Epithelial cell of prostate (primary cell): Measurements from ENCODE around the gene PLCB4.
"Not testable (repeated sequence)": the region's sequence is repeated elsewhere in the genome, so short reads cannot be mapped to it uniquely, and the experiment has no call there.

Experiments
- DNase-seq: peaks from one replicate; pipeline ENCODE4 v3.0.0-alpha.2; 2011; ENCODE audit warnings: low read depth, low spot score
- H3K27ac ChIP-seq: fragments of 450-650 bp; 2 replicates; pipeline ENCODE4 v1.5.1; 2017; ENCODE audit warnings: mild to moderate bottlenecking

The PLCB4 gene

DNA sequence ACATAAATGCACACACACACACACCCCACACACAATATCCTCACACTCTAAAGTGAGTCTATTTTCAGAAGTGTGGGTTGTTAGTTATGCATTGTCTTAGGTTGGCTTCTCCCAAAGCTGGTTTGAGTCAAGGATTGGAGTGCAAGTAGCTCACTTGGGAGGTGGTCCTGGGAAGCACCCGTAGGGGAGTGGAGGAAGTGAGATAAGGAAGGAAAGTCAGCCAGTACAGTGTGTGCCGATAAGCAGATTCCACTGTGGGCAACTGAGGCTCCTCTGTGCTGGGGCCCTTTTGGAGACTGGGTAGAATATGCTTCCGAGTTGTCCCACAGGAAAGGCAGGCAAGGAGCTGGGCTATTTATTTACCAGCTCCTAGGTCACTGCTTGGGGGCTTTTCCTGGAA lies 67.2 kb downstream of the PLCB4 start:
- H3K27ac ChIP-seq, result no peak overlapping the region
- no peak for DNase-seq

DNA sequence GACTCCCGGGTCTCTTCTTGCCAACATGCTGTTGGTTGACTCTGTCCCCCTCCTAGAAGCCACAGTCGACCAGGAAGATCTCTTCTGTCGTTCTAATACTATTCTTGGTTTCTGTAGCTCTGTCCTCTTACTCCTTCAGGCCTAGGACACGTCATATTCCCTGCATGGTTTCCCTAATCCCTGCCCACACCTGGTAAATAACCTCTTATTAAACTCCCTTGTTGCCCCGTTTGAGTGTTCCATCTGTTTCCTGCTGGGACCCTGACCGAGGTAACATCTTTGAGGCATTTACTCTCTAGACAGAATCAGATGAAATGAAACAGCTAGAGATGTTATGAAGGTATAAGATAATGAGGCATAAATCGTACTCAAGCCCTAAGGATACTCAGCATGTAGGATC lies 68.1 kb downstream of the PLCB4 start:
- no peak for DNase-seq
- no peak overlapping the region for H3K27ac ChIP-seq

DNA sequence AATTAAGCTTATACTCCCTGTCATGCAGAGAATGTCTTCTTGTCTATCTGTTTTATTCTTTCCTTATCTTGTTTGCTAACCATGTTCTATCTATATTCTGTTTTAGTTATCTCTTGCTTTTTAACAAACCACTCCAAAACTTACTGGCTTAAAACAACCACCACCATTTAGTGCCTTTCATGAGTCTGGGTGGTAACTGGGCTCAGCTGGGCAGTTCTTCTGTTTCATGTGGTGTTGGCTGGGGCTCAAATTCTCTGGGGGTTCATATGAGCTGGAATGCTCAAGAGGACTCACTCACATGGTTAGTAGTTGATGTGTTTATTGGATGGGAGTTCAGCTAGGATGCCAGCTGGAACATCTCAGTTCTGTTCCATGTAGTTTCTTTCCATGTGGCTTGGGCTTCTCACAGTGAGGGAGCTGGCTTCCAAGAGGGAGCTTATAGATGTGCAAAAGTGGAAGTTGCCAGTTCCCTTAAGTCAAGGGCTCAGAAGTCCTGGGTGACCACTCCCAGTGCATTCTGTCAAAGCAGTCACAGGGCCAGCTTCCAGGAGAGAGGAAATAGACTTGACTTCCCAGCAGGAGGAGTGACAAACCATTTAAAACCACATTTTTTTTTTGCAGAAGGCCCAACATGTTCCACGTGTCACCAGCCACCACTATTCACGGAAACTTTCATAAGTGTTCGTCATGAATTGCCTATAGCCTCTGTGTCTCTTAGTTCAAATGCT lies 70.4 kb downstream of the PLCB4 start:
- DNase-seq, result no peak
- no peak overlapping the region for H3K27ac ChIP-seq

DNA sequence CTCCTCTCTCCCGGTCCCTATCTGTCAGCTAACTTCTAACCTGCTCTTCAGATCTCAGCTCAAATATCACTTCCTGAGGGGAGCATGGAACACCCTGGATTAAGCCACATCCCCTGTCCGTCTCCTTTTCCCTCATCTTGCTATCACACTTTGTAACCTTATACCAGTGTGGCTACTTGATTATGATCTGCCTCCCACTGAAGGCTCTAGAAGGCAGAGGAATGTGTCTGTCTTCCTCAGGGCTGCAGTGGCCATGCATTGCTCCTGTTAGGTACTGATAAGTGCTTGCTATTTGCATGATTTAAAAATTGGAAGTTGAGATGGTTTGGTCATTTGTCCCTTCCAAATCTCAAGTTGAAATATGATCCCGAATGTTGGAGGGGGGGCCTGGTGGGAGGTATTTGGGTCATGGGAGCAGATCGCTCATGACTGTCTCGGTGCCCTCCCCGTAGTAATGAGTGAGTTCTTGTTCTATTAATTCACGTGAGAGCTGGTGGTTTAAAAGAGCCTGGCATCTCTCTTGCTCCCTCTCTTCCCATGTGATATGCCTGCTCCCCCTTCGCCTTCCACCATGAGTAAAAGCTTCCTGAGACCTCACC lies 71.4 kb downstream of the PLCB4 start:
- no peak for DNase-seq
- H3K27ac ChIP-seq, result no peak overlapping the region

DNA sequence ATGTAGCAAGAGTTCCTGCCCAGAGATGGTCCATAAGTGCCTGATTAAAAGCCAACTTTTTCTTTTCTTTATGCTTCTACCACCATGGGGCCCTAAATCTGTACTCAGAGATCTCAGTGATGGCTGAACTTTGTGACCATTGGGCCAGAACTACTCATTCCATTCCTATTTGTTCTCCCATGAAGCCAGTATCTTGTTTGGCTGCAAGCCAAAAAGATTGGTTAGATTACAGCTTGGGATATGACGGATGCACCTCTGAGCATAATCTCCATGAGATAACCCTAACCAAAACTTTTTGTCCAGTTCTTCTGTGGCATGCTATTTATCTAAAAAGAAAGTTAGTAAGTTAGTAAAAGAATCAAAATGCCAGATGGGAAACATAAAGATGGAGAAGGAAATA lies 72.2 kb downstream of the PLCB4 start:
- no peak for DNase-seq
- no peak overlapping the region for H3K27ac ChIP-seq

DNA sequence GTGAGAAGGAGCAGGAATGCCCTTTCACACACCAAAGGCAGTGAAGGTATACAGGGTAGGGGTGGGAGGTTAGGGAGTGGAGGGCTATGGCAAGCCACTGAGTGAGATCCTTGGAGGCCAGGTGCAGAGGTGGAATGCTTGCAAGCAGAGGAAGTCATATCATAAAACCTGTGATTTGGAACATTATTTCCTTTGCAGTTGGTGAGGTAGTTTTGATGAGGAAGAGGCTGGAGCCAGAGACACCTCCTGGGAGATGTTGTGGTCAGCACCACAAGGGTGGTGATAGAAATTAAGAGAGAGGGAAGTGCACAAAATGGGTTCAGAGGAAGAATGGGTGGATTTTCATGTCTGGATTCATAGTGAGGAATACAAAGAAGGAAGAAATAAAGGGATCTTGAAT lies 73.0 kb downstream of the PLCB4 start:
- H3K27ac ChIP-seq, result no peak overlapping the region
- no peak for DNase-seq

DNA sequence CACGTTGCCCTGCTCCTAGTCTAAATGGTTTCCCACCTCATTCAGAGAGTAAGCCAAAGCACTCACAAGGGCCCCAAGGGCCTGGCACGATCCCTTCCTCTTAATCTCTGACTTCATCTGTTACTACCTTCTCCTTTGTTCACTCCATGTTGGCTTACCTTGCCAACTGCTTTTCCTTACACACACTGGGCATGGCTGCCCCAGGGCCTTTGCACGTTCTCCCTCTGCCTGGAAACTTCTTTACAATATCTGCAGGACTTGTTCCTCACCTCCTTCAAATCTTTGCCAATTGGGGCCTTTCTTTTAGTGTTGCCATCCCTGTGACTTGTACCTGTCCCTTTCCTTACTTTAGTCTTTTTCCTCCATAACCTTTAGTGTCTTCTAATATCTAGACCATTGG lies 73.9 kb downstream of the PLCB4 start:
- DNase-seq, result no peak
- no peak overlapping the region for H3K27ac ChIP-seq

DNA sequence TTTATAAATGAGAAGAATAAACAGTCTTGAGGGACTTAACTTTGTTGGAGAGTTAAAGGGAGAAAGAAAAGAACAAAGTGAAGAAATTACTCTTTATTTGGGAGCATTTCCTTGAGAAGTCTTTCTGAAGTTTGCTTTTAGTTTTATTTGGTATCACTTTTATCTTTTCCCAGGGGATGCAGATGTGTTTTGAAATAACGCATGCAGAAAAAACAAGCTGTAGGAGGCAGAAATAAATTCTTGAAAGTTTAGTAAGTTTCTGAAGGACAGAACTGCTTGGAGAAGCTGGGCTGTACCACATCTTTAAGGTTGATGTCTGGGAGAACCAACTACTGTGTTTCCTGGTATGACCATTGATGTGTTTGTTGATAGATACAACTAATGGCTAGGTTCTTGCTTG lies 75.0 kb downstream of the PLCB4 start:
- no peak for DNase-seq
- no peak overlapping the region for H3K27ac ChIP-seq

DNA sequence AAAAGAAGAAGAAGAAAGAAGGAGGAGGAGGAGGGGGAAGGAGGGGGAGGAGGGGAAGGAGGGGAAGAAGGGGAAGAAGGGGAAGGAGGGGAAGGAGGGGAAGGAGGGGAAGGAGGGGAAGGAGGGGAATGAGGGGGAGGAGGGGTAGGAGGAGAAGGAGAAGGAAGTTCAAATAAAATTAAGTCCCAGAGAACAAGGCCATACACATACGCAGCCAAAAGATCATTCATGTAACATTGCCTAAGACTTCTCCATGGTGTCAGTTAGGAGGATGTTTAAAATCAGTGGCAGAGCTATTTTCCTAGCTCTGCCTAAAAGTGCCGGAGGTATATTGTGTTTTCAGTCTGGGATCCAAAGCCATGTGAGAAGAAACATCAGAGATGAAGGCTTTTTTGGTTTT lies 75.8 kb downstream of the PLCB4 start:
- no peak for DNase-seq
- H3K27ac ChIP-seq, result no peak overlapping the region

DNA sequence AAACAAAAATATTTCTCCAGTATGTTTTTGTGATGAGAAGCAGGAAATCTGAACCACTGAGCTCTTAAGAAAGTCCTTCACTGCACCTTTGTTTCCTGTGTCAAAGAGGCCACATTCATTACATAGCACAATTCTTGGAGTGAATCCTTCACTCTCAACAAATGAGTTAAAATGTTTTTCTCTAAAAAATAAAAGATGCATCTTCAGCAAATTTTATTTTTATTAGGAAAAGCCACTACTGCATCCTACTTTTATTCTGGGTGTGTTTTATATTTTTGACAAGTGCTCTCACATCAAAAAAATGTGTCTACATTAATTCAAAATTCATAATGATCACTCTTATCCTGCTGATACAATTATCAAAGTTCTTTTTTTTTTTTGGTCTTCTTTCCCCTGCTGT lies 76.3 kb downstream of the PLCB4 start:
- H3K27ac ChIP-seq, result no peak overlapping the region
- DNase-seq, result no peak

DNA sequence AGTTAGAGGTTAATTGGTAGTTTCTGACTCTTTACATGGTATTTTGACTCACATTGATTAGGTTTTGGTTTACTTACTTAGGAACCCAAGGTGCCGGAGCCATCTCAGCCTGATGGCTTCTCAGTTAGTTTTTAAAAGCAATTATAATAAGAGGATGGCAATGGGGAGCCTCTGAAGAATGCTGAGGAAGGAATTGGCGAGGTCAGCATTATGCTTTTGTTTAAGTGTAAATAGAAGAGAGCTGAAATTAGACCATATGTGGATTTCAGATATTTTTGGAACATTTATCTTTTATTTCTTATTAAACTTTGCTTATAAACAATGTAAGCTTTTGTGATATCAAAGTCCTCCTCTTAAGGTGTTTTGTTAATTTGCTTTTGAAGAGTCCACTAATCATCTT lies 77.8 kb downstream of the PLCB4 start:
- no peak overlapping the region for H3K27ac ChIP-seq
- DNase-seq, result no peak

DNA sequence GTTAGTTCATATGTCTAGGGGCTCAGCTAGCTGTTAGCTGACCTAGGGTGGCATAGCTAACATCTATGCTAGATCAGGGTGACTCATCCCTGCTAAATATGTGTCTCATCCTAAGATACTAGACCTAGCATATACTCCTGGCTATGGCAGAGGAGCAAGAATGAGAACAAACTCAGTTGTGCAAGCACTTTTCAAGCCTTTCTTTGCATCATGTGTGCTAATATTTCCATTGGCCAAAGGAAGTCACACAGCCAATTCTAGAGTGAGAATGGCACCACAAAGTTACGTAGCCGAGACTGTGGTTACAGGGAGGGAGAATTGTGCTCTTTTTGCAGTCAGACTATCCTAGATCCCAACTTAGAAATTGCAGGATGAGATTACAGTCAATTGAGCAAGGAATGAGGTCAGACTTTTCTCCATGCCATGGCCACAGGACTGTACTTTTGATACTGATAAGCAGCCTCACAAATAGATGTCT lies 78.7 kb downstream of the PLCB4 start:
- H3K27ac ChIP-seq, result no peak overlapping the region
- peak; percentile 8 for DNase-seq

DNA sequence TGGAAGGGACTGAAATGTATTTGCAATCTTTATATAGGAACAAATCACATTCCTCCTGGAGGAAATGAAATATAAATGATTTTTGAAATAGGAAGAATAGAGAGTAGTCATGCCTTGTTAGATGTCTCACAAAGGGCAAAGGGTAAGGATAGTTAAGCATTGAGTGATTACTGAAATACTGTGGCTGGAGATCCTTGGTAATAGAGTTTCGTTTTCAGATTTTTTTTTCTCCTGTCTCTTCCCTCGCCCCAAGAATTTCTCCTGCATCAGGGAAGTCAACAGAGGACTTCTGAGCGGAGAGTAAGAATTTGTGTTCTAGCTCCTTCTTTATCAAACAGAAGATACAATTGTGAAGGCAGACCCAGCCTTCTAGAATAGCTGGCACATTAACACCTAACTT lies 79.4 kb downstream of the PLCB4 start:
- no peak for DNase-seq
- H3K27ac ChIP-seq, result no peak overlapping the region

DNA sequence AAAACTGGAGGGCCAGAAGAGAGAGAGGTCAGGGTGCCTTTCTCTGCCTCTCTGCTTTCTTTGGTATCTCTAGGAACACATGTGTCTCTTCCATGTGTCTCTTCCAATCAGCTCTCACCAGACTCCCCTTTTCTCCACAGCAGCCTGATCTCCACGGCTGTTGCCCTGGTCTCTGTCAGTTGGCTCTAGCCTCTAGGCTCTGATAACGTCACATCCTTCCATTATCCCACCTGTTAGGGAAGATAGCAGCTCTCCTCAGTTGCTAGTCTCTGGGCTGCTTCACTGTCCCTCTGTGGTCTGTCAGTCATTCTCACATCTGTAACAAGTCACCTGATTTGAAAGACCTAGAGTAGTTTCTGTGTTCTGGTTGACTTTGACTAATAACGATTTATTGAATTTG lies 80.2 kb downstream of the PLCB4 start:
- no peak overlapping the region for H3K27ac ChIP-seq
- DNase-seq, result no peak

DNA sequence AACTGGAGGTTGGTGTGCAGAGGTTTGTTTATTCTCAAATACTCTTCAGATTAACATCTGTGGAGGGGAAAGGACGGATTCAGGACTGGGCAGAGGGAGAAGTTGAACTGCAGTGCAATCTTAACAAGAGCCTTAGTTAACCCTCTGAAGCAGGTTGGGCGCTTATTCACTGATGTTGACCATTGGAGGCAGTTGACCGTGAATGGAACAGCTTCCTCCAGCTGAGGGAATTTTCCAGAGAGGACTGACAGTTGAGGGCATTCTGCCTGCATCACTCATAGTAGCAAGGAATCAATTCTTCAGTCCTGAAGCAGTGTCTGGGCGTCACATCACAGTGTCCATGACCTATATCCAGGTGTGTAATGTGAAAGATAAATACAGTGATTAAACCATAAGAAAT lies 80.9 kb downstream of the PLCB4 start:
- DNase-seq, result no peak
- H3K27ac ChIP-seq, result no peak overlapping the region

DNA sequence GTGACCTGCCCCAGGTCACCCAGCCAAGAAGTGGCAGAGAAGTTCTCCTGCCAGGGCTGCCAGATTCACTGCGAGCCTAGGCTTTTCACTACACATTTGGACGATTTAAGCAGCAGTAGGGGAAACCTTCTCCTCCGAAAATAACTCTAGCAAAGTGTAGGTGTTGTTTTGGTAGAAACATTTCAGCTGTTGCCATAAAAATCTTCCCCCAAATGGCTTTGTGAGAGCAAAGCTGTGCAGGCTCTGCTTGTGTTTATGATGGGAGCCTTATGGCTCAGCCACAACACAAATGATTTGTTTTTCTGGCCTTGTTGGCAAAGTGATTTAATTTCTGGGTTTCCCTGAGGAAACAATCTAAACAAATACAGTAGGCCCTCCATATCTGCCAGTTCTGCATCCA lies 81.8 kb downstream of the PLCB4 start:
- no peak for DNase-seq
- no peak overlapping the region for H3K27ac ChIP-seq

DNA sequence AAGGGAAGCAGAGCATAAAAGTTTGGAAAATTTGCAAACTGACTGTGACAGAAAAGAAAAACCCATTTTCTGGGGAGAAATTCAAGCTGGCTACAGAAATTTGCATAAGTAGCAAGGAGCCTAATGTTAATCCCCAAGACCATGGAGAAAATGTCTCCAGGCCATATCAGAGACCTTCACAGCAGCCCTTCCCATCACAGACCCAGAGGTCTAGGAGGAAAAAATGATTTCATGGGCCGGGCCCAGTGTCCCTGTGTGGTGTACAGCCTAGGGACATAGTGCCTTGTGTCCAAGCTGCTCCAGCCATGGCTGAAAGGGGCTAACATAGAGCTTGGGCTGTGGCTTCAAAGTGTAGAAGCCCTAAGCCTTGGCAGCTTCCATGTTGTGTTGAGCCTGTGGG lies 83.3 kb downstream of the PLCB4 start:
- not testable (repeated sequence) for H3K27ac ChIP-seq

DNA sequence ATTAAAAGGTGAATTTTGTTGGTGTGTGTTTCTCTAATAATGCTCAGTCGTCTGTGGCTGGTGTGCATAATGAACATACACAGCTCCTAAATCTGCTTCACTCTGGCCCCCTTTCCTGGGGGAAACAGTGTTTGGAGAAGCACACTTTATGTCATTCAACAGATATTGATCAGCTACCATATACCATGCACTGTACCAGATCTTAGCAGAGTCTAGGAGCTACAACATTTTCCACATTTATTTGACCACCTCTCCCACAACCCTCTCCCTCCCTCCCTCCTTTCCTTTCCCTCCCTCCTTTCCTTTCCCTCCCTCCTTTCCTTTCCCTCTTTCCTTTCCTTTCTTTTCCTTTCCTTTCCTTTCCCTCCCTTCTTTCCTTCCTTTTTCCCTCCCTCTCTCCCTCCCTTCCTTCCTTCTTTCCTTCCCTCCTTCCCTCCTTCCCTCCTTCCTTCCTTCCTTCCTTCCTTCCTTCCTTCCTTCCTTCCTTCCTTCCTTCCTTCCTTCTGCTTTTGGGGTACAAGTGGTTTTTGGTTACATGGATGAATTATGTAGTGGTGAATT lies 85.7 kb downstream of the PLCB4 start:
- no peak overlapping the region for H3K27ac ChIP-seq
- DNase-seq, result no peak

More for the DNA sequence above, 83.3 kb downstream of the PLCB4 start:
- not testable (repeated sequence) for DNase-seq

DNA sequence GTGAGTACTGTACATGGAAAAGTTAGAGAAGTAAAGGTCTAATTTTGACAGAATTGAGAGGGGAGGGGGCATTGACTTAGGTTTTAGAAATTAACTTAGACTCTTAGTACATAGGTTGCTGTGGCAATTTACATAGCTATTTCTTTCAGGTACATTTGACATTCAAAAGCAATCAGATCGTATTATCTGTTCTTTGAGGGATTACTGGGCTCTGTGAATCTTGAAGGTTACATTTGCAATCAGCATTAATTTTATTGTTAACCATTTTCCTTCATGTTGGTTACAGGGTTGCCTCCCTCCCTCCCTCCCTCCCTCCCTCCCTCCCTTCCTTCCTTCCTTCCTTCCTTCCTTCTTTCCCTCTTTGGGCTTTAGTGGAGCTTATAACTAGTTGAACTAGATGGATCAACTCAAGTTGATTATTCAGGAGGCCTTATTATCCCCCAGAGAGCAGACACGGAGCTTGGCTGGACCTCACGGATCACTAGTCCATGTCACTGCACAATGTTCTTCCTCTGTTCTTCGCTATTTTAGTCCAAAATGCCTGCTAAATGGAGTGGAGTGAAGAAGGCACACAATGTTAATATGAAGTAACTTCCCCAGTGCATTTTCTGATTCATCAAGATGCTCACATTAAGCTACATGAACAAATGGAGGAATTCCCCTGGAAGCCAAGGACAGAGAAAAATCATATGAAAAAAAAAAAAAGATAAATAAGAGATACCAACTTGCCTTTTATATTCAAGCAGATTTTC lies 87.8 kb downstream of the PLCB4 start:
- H3K27ac ChIP-seq, result no peak overlapping the region
- DNase-seq, result no peak

DNA sequence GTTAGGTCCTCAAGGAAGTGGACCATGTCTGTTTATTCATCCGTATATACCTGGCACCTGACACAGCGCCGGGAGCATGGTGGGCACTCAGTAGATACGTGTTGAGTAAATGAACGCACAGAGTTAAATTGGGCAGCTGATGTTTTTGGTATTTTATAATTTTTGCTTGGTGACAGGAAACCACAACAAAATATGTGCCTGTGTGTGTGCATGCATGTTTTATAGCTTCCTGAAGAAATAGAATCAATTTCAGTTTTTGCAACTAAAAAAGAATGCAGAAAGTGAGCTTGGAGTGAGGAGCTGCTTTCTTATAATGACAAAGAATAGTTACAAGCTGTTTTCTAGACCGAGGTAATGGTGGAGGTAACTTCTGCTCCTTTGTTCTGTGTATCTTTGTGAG lies 91.4 kb downstream of the PLCB4 start:
- no peak overlapping the region for H3K27ac ChIP-seq
- DNase-seq, result no peak

DNA sequence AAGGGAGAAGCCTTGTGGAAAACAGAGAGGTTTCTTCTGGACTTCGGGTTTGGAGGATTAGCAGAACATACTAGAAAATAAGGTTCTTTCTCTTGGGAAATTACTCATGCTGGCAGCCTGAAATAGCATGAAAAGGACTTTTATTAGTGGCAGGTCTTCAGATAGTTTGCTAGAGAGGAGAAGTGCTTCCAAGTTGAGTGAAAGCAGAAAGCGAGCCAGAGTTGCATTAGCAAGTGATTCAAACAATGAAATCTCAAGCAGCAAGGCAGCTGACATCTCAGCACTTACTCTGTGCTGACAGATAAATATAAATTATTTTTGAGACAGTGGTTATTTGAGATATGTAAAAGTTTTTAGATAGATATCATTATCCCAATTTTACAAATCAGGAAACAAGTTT lies 91.9 kb downstream of the PLCB4 start:
- H3K27ac ChIP-seq, result no peak overlapping the region
- no peak for DNase-seq
